ENCODE data around the gene PRF1. TPM values are rescaled to one million over a fixed set of nuclear protein-coding genes. Genes with fewer than 3 reads are reported as not detected.

PRF1 gene
- polyA plus RNA-seq, 1 donor (not counting 4 experiments of a cell fraction or from before 2014, with no cell fraction given): not detected

DNA sequence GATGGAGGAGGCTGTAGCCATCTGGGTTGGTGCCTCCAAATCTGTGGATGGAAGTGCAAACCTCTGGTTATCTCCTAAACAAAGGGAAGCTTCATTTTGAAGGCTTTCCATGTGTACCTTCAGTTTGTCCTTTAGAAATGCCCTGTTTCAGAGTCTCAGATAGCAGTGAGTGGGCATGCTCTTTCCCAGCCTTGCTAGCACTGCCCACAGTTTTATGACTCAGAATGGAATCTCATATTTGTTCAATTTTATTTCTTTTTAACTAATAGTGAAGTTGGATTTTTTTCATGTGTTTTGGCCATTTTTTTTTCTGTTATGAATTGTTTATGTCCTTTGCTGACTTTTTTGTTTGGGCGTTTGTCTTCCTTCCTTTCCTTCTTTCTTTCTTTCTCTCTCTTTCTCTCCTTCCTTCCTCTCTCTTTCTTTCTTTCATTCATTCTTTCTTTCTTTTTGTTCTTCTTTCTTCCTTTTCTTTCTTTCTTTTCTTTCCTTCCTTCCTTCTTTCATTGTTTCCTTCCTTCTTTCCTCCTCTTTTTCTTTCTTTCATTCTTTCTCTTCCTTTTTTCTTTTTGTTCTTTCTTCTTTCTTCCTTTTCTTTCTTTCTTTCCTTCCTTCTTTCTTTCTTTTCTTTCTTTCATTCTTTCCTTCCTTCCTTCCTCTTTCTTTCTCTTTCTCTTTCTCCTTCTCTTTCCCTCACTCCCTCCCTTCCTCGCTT lies 25.6 kb downstream of the PRF1 start:
- H2AFZ ChIP-seq (ENCODE audit: control insufficient read depth, low read length): no peak overlapping the region
- TF ChIP-seq EZH2 (IDR thresholded peaks at IDR 0.05; ENCODE audit: low read length): no peak
- TF ChIP-seq, protein P1, sequence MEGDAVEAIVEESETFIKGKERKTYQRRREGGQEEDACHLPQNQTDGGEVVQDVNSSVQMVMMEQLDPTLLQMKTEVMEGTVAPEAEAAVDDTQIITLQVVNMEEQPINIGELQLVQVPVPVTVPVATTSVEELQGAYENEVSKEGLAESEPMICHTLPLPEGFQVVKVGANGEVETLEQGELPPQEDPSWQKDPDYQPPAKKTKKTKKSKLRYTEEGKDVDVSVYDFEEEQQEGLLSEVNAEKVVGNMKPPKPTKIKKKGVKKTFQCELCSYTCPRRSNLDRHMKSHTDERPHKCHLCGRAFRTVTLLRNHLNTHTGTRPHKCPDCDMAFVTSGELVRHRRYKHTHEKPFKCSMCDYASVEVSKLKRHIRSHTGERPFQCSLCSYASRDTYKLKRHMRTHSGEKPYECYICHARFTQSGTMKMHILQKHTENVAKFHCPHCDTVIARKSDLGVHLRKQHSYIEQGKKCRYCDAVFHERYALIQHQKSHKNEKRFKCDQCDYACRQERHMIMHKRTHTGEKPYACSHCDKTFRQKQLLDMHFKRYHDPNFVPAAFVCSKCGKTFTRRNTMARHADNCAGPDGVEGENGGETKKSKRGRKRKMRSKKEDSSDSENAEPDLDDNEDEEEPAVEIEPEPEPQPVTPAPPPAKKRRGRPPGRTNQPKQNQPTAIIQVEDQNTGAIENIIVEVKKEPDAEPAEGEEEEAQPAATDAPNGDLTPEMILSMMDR (optimal IDR thresholded peaks at IDR 0.05 in 1 of 3, IDR thresholded peaks at IDR 0.05 in 1 of 3, conservative IDR thresholded peaks at IDR 0.05 in 1 of 3; ENCODE audit: extremely low read depth in 1 of 3, insufficient read depth in 2 of 3, low read length in 3 of 3): no peak
- H3K79me2 ChIP-seq (ENCODE audit: control insufficient read depth, insufficient read depth, low read length): no peaks in the 10 kb centered on the region
- H3K9ac ChIP-seq (ENCODE audit: control insufficient read depth, extremely low read depth, insufficient read depth, low read length): peak overlapping the region; percentile 10
- peak overlapping the region in 1 of 3 experiments; percentile 46 for H3K4me3 ChIP-seq (ENCODE audit: control insufficient read depth in 2 of 3, extremely low read depth in 1 of 3, insufficient read depth in 2 of 3, low read depth in 1 of 3, low read length in 3 of 3)
- H3K9me1 ChIP-seq (ENCODE audit: control insufficient read depth, extremely low read depth, insufficient read depth, low read length): peaks cover 3% of the 10 kb centered on the region
- peak overlapping the region; percentile 25 for H3K27ac ChIP-seq (ENCODE audit: control insufficient read depth, insufficient read depth, low read length)
- peak overlapping the region; percentile 45 for H3K4me2 ChIP-seq (ENCODE audit: control insufficient read depth, extremely low read depth, insufficient read depth, low read depth, low read length)
- FAIRE-seq (peak; percentile 9), DNase-seq (ENCODE audit: low read depth, low spot score) (no peak)
- H4K20me1 ChIP-seq (ENCODE audit: control insufficient read depth, extremely low read depth, insufficient read depth, low read length): no peaks in the 10 kb centered on the region
- no peaks in the 10 kb centered on the region for H3K27me3 ChIP-seq (ENCODE audit: control insufficient read depth, extremely low read depth, insufficient read depth, low read length)
- no peaks in the 10 kb centered on the region for H3K36me3 ChIP-seq (ENCODE audit: control insufficient read depth in 2 of 2, extremely low read depth in 1 of 2, insufficient read depth in 2 of 2, low read length in 2 of 2)
- no peaks in the 10 kb centered on the region for H3K9me3 ChIP-seq (ENCODE audit: control insufficient read depth, low read depth, low read length)
- dilution Hi-C loops (cut with MboI; ENCODE audit: extremely low pct_ligation_motif_present, low sequenced_read_pairs): no loop called here
- H3K4me1 ChIP-seq (ENCODE audit: control insufficient read depth, extremely low read depth, insufficient read depth, low read length): peaks cover 49% of the 10 kb centered on the region

GRCh38 chr10:70575874-70576802 lies 26.4 kb downstream of the PRF1 start:
- Histone ChIP-seq H4K20me1 (ENCODE audit: control insufficient read depth, extremely low read depth, insufficient read depth, low read length) (no peaks in the 10 kb centered on the region), H3K27ac (ENCODE audit: control insufficient read depth, insufficient read depth, low read length) (peak overlapping the region; percentile 39)
- FAIRE-seq: peak; percentile 60

More at GRCh38 chr10:70575874-70576802, 26.4 kb downstream of the PRF1 start:
- H3K4me1 ChIP-seq (ENCODE audit: control insufficient read depth, extremely low read depth, insufficient read depth, low read length): peaks cover 49% of the 10 kb centered on the region
- dilution Hi-C loops (cut with MboI; ENCODE audit: extremely low pct_ligation_motif_present, low sequenced_read_pairs): no loop called here
- DNase-seq (ENCODE audit: low read depth, low spot score): no peak
- H3K4me3 ChIP-seq (ENCODE audit: control insufficient read depth in 2 of 3, extremely low read depth in 1 of 3, insufficient read depth in 2 of 3, low read depth in 1 of 3, low read length in 3 of 3): peak overlapping the region in 1 of 3 experiments; percentile 46
- H3K9ac ChIP-seq (ENCODE audit: control insufficient read depth, extremely low read depth, insufficient read depth, low read length): peak overlapping the region; percentile 16
- peaks cover 3% of the 10 kb centered on the region for H3K9me1 ChIP-seq (ENCODE audit: control insufficient read depth, extremely low read depth, insufficient read depth, low read length)
- TF ChIP-seq, protein P1 (optimal IDR thresholded peaks at IDR 0.05 in 1 of 3, IDR thresholded peaks at IDR 0.05 in 1 of 3, conservative IDR thresholded peaks at IDR 0.05 in 1 of 3; ENCODE audit: extremely low read depth in 1 of 3, insufficient read depth in 2 of 3, low read length in 3 of 3): no peak
- no peak for TF ChIP-seq EZH2 (IDR thresholded peaks at IDR 0.05; ENCODE audit: low read length)
- peak overlapping the region; percentile 45 for H3K4me2 ChIP-seq (ENCODE audit: control insufficient read depth, extremely low read depth, insufficient read depth, low read depth, low read length)
- no peaks in the 10 kb centered on the region for H3K79me2 ChIP-seq (ENCODE audit: control insufficient read depth, insufficient read depth, low read length)
- no peaks in the 10 kb centered on the region for H3K36me3 ChIP-seq (ENCODE audit: control insufficient read depth in 2 of 2, extremely low read depth in 1 of 2, insufficient read depth in 2 of 2, low read length in 2 of 2)
- H3K27me3 ChIP-seq (ENCODE audit: control insufficient read depth, extremely low read depth, insufficient read depth, low read length): no peaks in the 10 kb centered on the region
- no peak overlapping the region for H2AFZ ChIP-seq (ENCODE audit: control insufficient read depth, low read length)
- H3K9me3 ChIP-seq (ENCODE audit: control insufficient read depth, low read depth, low read length): no peaks in the 10 kb centered on the region

Data from keratinocyte (primary cell).